Measurements from ENCODE around the gene GULP1. TPM values are rescaled to one million over a fixed set of nuclear protein-coding genes. Genes with fewer than 3 reads are reported as not detected.

Gene GULP1
- total RNA-seq, 1 donor from 2014 or later, result 39.4 TPM

DNA sequence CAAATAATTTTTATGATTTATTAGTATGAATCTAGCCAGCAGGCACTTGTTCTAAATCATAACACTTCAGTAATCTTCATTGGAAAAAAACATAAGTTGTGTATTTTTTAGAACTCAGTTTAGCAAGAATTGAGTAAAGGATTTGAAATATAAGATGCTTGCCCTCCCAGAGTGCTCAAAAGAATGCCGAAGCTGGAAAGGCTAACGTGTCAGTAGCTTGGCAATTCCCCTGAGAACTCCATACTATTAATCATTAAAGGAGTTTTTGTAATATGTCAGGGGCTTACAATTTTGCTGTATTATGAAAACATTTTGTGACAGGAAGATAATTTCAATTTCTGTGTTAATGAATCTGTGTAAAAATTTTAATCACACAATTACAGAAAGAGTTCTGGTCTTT lies 122.7 kb downstream of the GULP1 start:
- no peaks in the 10 kb centered on the region for H3K79me2 ChIP-seq (ENCODE audit: insufficient read depth, low read length)
- H3K4me3 Mint-ChIP-seq (ENCODE audit: unreplicated experiment), result no peak overlapping the region

DNA sequence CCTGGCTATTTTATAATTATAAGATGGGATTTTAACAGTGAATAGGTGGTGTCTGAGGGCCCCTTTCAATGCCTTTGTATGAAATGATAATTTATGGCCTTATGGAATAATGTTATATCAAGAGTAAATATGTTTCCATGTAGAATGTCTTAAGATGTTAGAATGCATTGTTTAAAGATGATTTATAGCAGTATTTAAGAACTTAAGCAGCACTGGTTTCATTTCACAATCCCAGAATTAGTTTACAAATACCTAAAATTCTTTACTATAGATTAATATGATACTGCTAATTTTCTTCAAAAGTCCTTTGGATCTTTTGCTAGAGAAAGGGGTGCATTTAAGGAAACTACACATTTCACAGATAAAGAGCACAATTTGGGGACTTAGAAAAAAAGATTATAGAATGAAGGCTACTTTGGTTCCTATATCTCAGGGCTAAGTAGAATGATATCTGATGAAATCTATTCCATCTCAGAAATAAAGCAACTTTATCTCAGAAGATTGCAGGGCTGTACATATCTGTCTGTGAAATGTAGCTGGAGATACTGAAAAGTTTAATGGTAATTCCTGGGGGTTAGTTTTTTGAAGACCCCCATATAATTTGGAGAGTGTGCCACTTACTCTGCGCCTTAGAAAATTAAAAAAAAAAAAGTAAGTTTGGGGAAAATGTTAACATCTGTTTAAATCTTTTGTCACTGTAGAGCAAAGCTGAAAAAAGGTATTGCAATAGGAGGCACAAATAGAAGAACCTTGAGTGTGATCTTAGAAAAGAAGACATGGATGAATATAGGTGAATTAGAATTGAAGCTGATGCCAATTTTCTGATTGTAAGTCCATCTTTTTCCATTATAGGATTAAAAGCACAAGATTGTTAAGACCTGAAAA lies 123.4 kb downstream of the GULP1 start:
- H2AFZ ChIP-seq (ENCODE audit: low read depth, low read length), result no peak overlapping the region
- FAIRE-seq (no peak), DNase-seq (ENCODE audit: low read depth) (peak; percentile 29)
- no peaks in the 10 kb centered on the region for H3K79me2 ChIP-seq (ENCODE audit: insufficient read depth, low read length)
- H3K4me1 Mint-ChIP-seq (ENCODE audit: low read depth, unreplicated experiment), result peaks cover 11% of the 10 kb centered on the region
- TF ChIP-seq EZH2 (IDR thresholded peaks at IDR 0.05; ENCODE audit: insufficient read depth, low read length), result no peak
- TF ChIP-seq, protein P1, sequence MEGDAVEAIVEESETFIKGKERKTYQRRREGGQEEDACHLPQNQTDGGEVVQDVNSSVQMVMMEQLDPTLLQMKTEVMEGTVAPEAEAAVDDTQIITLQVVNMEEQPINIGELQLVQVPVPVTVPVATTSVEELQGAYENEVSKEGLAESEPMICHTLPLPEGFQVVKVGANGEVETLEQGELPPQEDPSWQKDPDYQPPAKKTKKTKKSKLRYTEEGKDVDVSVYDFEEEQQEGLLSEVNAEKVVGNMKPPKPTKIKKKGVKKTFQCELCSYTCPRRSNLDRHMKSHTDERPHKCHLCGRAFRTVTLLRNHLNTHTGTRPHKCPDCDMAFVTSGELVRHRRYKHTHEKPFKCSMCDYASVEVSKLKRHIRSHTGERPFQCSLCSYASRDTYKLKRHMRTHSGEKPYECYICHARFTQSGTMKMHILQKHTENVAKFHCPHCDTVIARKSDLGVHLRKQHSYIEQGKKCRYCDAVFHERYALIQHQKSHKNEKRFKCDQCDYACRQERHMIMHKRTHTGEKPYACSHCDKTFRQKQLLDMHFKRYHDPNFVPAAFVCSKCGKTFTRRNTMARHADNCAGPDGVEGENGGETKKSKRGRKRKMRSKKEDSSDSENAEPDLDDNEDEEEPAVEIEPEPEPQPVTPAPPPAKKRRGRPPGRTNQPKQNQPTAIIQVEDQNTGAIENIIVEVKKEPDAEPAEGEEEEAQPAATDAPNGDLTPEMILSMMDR (IDR thresholded peaks at IDR 0.05; ENCODE audit: insufficient read depth, low read depth, low read length), result no peak
- H3K36me3 ChIP-seq (ENCODE audit: insufficient read depth, low read length), result no peaks in the 10 kb centered on the region
- no peaks in the 10 kb centered on the region for H3K27me3 ChIP-seq (ENCODE audit: insufficient read depth, low read length)
- H3K4me3 ChIP-seq (ENCODE audit: insufficient read depth, low read depth, low read length), result no peak overlapping the region
- H3K4me1 ChIP-seq (ENCODE audit: insufficient read depth, low read length), result peaks cover 4% of the 10 kb centered on the region
- no peaks in the 10 kb centered on the region for H3K27me3 Mint-ChIP-seq (ENCODE audit: low read depth, unreplicated experiment)
- no peak overlapping the region for H3K4me3 Mint-ChIP-seq (ENCODE audit: unreplicated experiment)
- H3K9me3 Mint-ChIP-seq (ENCODE audit: unreplicated experiment), result peaks cover 6% of the 10 kb centered on the region
- H3K9me3 ChIP-seq (ENCODE audit: insufficient read depth, low read depth, low read length), result peaks cover 2% of the 10 kb centered on the region
- H3K27ac Mint-ChIP-seq (ENCODE audit: unreplicated experiment), result no peak overlapping the region
- H3K4me2 ChIP-seq (ENCODE audit: low read length), result no peak overlapping the region
- no peak overlapping the region for H3K27ac ChIP-seq (ENCODE audit: low read depth, low read length)
- H3K9ac ChIP-seq (ENCODE audit: low read length), result no peak overlapping the region
- H4K20me1 ChIP-seq (ENCODE audit: insufficient read depth, low read length), result no peaks in the 10 kb centered on the region
- H3K36me3 Mint-ChIP-seq (ENCODE audit: low read depth, unreplicated experiment), result no peaks in the 10 kb centered on the region

More for the DNA sequence above, 122.7 kb downstream of the GULP1 start:
- Mint-ChIP-seq H3K36me3 (ENCODE audit: low read depth, unreplicated experiment) (no peaks in the 10 kb centered on the region), H3K9me3 (ENCODE audit: unreplicated experiment) (peaks cover 6% of the 10 kb centered on the region), H3K4me1 (ENCODE audit: low read depth, unreplicated experiment) (peaks cover 11% of the 10 kb centered on the region), H3K27me3 (ENCODE audit: low read depth, unreplicated experiment) (no peaks in the 10 kb centered on the region), H3K27ac (ENCODE audit: unreplicated experiment) (no peak overlapping the region)
- Histone ChIP-seq H3K27ac (ENCODE audit: low read depth, low read length) (no peak overlapping the region), H3K9me3 (ENCODE audit: insufficient read depth, low read depth, low read length) (peaks cover 2% of the 10 kb centered on the region), H3K9ac (ENCODE audit: low read length) (no peak overlapping the region), H3K4me2 (ENCODE audit: low read length) (no peak overlapping the region), H2AFZ (ENCODE audit: low read depth, low read length) (no peak overlapping the region), H3K27me3 (ENCODE audit: insufficient read depth, low read length) (no peaks in the 10 kb centered on the region), H3K4me1 (ENCODE audit: insufficient read depth, low read length) (peaks cover 4% of the 10 kb centered on the region), H3K36me3 (ENCODE audit: insufficient read depth, low read length) (no peaks in the 10 kb centered on the region), H4K20me1 (ENCODE audit: insufficient read depth, low read length) (no peaks in the 10 kb centered on the region), H3K4me3 (ENCODE audit: insufficient read depth, low read depth, low read length) (no peak overlapping the region)
- DNase-seq (ENCODE audit: low read depth) (peak; percentile 53), FAIRE-seq (no peak)
- TF ChIP-seq, protein P1 (IDR thresholded peaks at IDR 0.05; ENCODE audit: insufficient read depth, low read depth, low read length), result no peak

DNA sequence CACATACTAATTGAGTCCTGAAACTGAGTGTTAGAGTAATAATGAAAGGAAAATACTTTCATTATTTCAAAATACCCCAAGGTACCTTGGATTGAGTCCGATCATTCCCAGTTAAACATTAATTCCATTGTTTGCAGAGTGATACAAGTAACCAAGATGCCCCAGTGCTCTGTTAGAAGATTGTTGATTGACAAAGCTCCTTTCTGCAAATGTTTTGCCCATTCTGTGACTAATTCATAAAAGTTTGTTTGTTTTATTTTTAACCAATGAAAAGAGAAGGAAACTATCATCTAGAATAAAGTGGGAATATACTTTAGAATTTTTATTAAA lies 124.0 kb downstream of the GULP1 start:
- H3K36me3 Mint-ChIP-seq (ENCODE audit: low read depth, unreplicated experiment), result no peaks in the 10 kb centered on the region
- H3K4me2 ChIP-seq (ENCODE audit: low read length), result no peak overlapping the region
- peaks cover 2% of the 10 kb centered on the region for H3K9me3 ChIP-seq (ENCODE audit: insufficient read depth, low read depth, low read length)
- H3K27me3 ChIP-seq (ENCODE audit: insufficient read depth, low read length), result no peaks in the 10 kb centered on the region
- TF ChIP-seq, protein P1 (IDR thresholded peaks at IDR 0.05; ENCODE audit: insufficient read depth, low read depth, low read length), result no peak
- TF ChIP-seq EZH2 (IDR thresholded peaks at IDR 0.05; ENCODE audit: insufficient read depth, low read length), result no peak
- no peaks in the 10 kb centered on the region for H3K27me3 Mint-ChIP-seq (ENCODE audit: low read depth, unreplicated experiment)
- no peak overlapping the region for H3K27ac Mint-ChIP-seq (ENCODE audit: unreplicated experiment)
- H3K4me3 ChIP-seq (ENCODE audit: insufficient read depth, low read depth, low read length), result no peak overlapping the region
- no peak overlapping the region for H3K27ac ChIP-seq (ENCODE audit: low read depth, low read length)
- no peaks in the 10 kb centered on the region for H3K79me2 ChIP-seq (ENCODE audit: insufficient read depth, low read length)
- no peaks in the 10 kb centered on the region for H4K20me1 ChIP-seq (ENCODE audit: insufficient read depth, low read length)
- no peaks in the 10 kb centered on the region for H3K36me3 ChIP-seq (ENCODE audit: insufficient read depth, low read length)
- no peak overlapping the region for H3K9ac ChIP-seq (ENCODE audit: low read length)
- peaks cover 9% of the 10 kb centered on the region for H3K9me3 Mint-ChIP-seq (ENCODE audit: unreplicated experiment)
- peaks cover 8% of the 10 kb centered on the region for H3K4me1 Mint-ChIP-seq (ENCODE audit: low read depth, unreplicated experiment)
- peaks cover 2% of the 10 kb centered on the region for H3K4me1 ChIP-seq (ENCODE audit: insufficient read depth, low read length)
- FAIRE-seq (no peak), DNase-seq (ENCODE audit: low read depth) (no peak)
- no peak overlapping the region for H3K4me3 Mint-ChIP-seq (ENCODE audit: unreplicated experiment)
- no peak overlapping the region for H2AFZ ChIP-seq (ENCODE audit: low read depth, low read length)

All from astrocyte (in vitro differentiated cells and primary cell).